ENCODE results near the gene LASP1NB.
"Not testable (repeated sequence)": the region's sequence is repeated elsewhere in the genome, so short reads cannot be mapped to it uniquely, and the experiment has no call there.

The LASP1NB gene

GRCh38 chr17:38970128-38970527, 44.7 kb downstream of the LASP1NB start:
- no peak for DNase-seq

GRCh38 chr17:38970804-38971203, 45.4 kb downstream of the LASP1NB start:
- no peak for DNase-seq

DNA sequence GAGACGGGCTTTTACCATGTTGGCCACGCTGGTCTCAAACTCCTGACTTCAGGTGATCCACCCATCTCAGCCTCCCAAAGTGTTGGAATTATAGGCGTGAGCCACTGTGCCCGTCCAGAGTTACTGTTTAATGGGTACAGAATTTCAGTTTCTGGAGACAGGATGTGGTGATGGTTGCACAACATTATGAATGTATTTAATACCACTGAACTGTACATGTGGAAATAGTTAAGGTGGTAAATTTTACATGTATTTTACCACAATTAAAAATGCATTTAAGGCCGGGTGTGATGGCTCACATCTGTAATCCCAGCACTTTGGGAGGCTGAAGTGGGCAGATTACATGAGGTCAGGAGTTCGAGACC, 50.8 kb downstream of the LASP1NB start:
- DNase-seq, result not testable (repeated sequence)

DNA sequence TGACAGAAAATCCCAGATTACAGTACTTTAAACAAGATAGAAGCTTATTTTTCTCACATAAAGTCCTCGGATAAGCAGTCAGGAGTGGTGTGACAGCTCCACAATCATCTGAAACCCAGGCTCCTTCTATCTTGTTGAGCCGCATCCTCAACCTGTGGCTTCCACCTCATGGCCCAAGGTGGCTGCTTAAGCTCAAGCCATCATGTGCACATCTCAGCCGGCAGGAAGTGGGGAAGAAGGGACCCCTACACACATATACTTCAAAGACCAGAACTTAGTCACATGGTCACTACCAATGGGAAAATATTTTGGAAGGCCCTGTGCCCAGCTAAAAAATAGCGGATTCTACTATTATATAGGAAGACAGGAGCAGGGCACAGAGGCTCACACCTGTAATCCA, 52.8 kb downstream of the LASP1NB start:
- no peak for DNase-seq
